ENCODE data around the gene NTNG2.

The NTNG2 gene

DNA sequence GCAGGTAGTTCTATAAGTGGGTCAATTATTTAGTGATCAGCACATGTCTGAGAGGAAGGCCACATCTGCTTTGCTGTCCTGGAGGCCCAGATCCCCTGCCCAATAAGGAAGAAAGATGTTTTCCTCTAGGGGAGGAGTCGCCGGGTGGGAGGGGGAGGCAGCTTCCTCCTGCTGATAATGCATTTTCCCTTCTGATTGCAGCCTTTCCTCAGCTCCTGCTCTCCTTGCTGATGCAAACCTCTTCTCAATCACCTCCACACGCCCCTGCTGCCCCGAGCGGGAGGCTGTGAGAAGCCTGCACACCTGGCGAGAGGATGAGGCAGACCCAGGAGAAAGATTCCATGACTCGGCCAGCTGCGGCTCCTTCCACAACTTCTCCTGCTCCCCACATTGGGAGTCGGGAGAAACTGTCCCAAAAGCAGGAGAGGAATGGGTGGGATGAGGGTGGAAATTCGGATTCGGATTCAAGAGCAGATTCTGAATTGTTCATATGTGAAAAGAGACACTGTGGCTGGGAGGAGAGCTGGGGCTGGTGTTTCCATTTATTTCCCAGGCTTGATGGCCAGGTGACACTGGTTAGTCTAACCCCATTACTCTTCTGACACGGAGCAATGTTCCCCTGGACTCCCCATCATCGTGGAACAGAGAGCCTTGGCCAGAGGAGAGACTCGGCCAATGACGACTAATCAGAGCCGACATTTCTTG lies 6.8 kb upstream of the NTNG2 start:
- no peak for DNase-seq (ENCODE audit: low read depth)
- TF ChIP-seq, protein P1, sequence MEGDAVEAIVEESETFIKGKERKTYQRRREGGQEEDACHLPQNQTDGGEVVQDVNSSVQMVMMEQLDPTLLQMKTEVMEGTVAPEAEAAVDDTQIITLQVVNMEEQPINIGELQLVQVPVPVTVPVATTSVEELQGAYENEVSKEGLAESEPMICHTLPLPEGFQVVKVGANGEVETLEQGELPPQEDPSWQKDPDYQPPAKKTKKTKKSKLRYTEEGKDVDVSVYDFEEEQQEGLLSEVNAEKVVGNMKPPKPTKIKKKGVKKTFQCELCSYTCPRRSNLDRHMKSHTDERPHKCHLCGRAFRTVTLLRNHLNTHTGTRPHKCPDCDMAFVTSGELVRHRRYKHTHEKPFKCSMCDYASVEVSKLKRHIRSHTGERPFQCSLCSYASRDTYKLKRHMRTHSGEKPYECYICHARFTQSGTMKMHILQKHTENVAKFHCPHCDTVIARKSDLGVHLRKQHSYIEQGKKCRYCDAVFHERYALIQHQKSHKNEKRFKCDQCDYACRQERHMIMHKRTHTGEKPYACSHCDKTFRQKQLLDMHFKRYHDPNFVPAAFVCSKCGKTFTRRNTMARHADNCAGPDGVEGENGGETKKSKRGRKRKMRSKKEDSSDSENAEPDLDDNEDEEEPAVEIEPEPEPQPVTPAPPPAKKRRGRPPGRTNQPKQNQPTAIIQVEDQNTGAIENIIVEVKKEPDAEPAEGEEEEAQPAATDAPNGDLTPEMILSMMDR (IDR thresholded peaks at IDR 0.05; ENCODE audit: insufficient read depth, low read depth, low read length, missing control alignments), result no peak

DNA sequence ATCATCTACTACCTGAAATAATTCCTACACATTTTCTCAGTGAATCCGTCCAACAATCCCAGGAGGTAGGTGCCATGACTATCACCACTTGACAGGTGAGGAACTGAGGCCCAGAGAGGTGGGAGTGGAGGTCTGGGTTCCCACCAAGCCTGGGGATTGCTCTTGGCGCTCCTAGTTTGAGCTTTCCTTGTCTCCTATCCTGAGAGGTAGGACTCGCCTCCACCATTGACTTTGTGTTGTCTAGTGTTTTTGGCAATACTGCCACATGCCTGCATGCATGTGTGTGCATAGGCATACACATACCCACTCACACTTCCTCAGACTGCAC lies 6.3 kb upstream of the NTNG2 start:
- TF ChIP-seq, protein P1 (IDR thresholded peaks at IDR 0.05; ENCODE audit: insufficient read depth, low read depth, low read length, missing control alignments), result no peak
- DNase-seq (ENCODE audit: low read depth), result no peak
- H3K4me3 ChIP-seq (ENCODE audit: low read length), result no peak overlapping the region

More for the DNA sequence above, 6.8 kb upstream of the NTNG2 start:
- no peak overlapping the region for H3K4me3 ChIP-seq (ENCODE audit: low read length)

- no peak overlapping the region for H3K4me3 ChIP-seq (ENCODE audit: low read length)
- no peak for DNase-seq (ENCODE audit: low read depth)
- TF ChIP-seq, protein P1 (IDR thresholded peaks at IDR 0.05; ENCODE audit: insufficient read depth, low read depth, low read length, missing control alignments), result no peak
These were observed 5.6 kb upstream of the NTNG2 start for GRCh38 chr9:132156262-132156661.

DNA sequence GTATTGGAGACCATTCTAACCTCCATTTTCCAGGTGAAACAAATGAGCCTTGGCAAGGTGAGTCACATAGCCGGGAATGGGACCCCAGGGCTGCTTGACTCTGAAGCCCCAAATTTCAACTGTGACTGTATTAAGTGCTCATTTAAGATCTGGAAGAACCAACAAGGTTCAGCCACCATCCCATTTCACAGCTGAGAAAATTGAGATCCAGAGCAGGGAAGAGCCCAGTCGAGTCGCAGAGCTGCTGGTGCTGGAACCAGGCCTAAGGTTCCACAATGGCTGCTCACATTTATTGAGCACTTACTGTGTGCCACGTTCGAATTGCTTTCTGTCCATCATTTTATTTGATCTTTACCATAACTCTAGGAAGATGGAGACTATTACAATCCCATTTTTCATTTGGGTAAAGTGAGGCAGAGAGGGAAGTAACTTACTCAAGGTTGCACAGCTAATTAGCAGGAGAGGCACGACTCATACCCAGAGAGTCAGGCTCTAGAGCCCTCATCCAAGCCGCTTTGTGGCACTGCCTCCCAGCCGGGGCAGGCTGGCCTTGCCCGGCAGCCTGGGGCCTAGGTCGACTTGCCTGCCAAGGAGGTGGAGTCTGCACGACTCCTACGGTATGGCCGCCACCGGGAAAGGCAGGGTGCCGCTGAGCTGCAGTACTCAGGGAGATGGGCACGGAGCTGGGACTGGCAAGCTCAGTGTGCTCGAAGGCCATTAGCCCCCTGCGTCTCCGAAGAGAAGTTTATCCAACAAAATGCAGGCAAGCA lies 4.3 kb upstream of the NTNG2 start:
- TF ChIP-seq, protein P1 (IDR thresholded peaks at IDR 0.05; ENCODE audit: insufficient read depth, low read depth, low read length, missing control alignments), result no peak
- no peak overlapping the region for H3K4me3 ChIP-seq (ENCODE audit: low read length)
- no peak for DNase-seq (ENCODE audit: low read depth)

DNA sequence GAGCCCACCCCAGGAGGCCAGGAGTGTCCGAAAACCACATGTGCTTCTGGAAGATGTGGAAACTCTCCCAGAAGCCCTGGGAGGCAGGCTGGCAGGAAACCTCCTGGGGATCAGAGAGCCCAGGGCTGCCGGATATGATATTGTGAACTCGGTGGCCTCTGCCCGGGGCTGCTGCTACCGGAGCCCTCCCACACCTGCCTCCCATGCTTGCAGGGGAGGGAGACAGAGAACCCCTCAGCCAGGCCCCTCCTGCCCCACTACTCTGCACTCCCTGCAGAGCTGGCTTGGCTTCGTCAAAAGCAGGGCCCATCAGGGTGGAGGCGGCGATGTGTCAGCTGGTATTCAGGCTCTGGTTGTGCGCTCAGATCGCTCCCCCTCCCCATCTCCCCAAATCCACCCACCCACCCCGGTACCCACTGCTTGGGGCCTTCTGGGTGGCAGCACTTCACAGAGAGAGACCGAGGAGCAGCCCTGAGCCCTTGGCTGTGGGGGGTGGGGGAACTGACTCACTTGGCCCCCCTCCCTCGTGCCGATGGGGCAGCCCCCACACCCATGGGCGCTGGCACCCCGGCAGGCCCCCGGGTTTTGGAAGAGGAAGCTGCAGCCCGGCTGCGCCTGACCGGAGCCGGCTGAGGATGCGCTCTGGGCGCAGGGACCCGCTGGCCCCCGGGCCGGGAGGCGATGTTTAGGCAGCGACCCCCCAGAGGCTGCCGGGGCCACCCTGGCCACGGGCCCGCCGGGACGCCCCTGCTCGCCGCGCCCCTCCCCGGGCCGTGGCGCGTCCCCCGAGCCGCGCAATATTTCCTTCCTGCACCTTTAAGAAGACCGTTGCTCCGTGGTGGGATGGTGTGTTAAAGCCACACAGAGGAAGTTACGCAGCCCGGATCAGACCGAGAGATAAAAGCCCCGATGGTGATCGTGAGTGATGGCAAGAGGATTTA lies 786 bp upstream of the NTNG2 start:
- DNase-seq (ENCODE audit: low read depth), result peak; percentile 48
- TF ChIP-seq, protein P1 (IDR thresholded peaks at IDR 0.05; ENCODE audit: insufficient read depth, low read depth, low read length, missing control alignments), result no peak
- no peak overlapping the region for H3K4me3 ChIP-seq (ENCODE audit: low read length)

DNA sequence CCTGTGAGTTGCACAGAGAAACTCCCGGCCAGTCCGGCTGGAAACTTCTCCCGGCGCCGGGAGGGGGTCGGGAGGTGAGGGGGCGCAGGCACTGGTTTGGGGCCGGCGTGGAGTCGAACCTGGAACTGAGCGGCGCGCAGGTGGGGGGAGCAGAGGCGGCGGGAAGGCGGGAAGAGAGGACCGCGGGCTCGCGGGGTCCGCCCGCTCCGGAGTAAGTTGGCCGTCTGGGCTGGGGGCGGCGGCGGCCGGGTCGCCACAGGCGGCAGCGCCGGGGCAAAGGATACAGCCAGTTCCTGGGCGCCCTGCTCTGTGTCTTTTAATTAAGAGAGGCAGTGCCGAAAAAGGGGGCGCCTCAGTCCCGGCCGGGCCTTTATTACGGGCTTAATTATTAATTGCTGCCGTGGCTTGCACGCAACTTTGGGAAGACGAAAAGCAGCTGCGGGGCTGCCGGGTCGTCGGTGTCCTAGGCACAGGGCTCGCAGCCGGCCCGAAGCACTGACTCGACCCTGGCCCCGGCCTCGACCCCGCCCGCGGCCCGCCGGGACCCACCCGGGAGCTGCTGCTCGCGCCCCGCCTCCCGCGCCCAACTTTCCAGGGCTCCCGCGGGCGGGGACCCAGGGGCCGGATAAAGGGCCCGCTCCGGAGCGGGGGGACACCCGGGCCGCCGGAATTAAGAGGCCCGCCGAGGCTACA lies 1.1 kb downstream of the NTNG2 start:
- DNase-seq (ENCODE audit: low read depth), result no peak
- TF ChIP-seq, protein P1 (IDR thresholded peaks at IDR 0.05; ENCODE audit: insufficient read depth, low read depth, low read length, missing control alignments), result no peak

More for the DNA sequence above, 1.1 kb downstream of the NTNG2 start:
- H3K4me3 ChIP-seq (ENCODE audit: low read length), result no peak overlapping the region

Measured in epithelial cell of esophagus (primary cell).